NCI-H2171 (cell line): ENCODE measurements around the gene DNMT3A.

Experiments
- DNase-seq: peaks from one replicate; lab custom pipeline; 2025; lab: John Stamatoyannopoulos, UW

Gene DNMT3A

DNA sequence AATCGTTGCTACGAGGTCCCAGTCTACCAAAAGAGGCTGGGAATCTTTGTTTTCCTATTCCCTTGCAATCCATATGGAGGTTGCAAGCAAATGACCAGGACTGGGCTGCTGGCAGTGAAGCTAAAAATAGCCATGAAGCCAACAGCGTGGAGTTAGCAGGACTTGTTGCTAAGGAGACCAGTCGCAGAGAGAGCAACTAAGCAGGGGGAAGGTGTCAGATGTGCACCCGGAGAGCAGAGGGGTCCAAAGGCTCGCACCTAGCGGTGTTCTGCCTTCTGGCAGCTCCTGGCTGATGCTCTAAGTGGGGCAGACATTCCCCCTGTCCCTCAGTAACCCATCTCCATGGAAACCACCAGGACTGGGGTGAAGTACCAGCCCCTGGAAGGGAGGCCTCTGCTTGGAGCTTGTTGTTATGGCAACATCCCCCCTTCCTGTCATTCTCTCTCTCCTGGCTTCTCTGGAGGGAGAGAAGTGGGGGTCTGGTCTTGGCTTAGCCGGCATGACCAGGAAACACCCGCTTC lies 84.6 kb downstream of the DNMT3A start:
- no peak for DNase-seq

DNA sequence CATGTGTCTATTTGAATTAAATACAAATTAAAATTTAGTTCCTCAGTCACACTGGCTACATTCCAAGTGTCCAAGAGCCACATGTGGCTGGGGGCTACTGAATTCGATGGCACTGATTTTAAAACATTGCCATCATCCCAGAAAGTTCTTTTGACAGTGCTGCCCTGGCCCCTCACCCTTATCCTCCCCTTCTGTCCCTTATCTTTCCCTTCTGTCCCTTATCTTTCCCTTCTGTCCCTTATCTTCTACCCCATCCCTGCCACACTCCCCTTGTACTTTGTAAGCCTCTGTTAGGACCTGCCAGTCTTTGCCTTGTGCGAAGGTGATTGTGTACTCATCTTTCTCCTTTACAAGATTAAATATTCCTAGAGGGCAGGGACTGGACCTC lies 85.2 kb downstream of the DNMT3A start:
- no peak for DNase-seq

DNA sequence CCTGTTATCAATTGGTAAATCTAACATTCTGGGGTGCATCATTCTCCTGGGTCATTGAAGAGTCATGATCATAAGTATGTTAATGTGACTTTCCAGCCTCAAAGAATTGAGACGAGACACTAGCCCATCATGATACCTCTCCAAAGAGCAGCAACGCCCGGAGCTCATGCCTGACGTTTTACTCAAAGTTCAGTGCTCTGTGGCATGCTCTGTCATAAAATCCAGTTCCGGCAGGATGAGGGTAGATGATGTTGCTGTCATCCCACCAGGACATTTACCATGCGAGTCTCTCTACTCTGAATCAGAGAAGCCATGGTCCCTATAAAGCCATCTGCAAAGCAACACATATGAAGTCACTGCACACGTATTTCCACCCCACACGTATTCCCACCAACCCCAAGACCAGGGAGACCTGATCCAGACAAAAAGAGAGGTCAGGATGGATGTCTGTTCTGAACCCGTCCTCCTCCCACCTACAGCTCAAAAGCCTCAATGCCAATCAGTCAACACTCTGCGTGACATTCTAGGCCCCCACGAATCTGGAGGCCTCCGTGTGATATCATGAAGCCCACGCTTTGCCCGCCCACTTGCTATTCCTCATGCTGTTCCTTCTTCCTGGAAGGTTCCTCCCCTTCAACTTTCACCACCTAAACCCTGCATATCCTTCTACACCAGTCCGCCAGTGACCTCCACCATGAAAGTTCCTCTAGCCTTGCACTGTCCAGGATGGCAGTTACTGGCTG lies 85.8 kb downstream of the DNMT3A start:
- DNase-seq: no peak

DNA sequence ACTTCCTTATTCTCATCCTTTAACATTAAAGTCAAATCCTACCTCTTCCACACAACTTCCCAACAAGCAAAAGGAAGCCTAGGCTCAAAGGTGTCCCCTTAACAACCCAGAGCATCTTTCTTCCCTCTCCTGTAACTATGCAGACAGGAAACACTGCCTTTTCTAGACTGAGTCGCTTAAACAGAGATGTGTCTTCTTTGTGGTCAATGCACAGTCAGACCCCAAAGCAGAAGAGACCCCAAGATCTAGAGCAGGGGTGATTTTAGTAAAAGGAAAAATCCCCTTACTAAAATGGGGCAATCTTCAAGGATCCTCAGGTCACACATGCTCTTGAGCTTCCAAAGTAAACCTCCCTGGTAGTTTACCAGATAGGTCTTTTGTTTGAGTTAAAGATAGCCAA lies 86.8 kb downstream of the DNMT3A start:
- no peak for DNase-seq

DNA sequence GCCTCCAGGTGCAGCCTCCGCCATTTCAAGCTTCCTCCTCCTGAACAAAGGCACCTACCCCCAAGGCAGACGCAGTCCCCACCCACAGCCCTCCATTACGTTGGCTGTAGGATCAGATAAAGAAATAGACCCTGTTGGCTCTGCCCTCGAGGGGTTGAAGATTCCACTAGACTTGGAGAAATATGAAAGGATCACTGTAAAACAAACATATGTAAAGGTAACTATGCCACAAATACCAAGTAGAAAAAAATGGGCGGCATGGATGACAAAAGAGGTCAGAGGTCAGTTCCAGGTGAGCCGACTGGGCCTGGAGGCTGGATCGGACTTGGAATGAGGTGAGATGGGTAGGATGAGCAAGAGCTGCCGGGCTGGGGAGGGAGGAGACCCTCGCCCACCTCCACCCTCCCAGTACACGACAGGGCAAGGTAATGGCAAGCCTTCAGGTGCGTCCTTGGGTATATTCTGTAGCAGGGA lies 88.5 kb downstream of the DNMT3A start:
- DNase-seq: no peak

DNA sequence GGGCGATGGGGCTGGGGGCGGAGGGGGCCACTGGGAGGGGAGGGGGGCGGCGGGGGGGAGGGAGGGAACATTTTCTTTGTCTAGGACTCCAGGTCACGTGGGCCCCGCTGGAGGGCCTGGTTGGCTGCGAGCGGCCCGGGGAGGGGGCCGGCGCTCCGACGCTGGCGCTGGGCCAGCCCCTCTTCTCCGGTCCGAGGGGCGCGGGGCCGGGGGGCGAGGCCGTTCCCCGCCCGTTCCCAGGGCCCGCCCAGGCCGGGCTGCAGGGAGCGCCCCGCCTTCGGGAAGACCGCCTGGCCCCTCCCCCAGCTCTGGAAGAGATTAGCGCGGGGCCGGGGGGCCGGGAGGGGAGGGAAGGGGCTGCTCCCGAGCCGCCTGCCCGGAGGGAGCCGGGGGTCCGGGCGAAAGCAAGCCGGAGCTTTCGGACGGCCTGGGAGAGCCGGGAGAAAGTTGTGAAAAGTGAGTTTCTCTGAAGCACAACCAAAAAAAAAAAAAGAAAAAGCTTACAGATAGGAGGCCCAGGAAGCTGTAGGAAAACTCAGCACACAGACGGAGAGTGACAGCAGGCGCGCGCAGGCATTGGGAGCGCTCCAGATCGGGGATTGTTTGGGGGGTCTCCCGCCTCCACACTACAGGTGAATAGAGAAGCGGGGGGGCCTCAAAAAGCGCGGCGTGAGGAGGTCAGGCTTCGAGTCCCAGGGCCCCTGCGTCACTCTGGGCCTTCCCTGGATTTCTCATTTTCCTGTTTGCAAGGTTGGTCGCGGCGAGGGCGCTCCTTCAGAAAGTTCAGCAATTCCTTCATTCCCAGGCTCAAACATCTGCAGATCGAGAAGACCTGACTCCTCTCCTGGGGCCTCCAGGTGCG lies 89.2 kb downstream of the DNMT3A start:
- peak; percentile 98 for DNase-seq

DNA sequence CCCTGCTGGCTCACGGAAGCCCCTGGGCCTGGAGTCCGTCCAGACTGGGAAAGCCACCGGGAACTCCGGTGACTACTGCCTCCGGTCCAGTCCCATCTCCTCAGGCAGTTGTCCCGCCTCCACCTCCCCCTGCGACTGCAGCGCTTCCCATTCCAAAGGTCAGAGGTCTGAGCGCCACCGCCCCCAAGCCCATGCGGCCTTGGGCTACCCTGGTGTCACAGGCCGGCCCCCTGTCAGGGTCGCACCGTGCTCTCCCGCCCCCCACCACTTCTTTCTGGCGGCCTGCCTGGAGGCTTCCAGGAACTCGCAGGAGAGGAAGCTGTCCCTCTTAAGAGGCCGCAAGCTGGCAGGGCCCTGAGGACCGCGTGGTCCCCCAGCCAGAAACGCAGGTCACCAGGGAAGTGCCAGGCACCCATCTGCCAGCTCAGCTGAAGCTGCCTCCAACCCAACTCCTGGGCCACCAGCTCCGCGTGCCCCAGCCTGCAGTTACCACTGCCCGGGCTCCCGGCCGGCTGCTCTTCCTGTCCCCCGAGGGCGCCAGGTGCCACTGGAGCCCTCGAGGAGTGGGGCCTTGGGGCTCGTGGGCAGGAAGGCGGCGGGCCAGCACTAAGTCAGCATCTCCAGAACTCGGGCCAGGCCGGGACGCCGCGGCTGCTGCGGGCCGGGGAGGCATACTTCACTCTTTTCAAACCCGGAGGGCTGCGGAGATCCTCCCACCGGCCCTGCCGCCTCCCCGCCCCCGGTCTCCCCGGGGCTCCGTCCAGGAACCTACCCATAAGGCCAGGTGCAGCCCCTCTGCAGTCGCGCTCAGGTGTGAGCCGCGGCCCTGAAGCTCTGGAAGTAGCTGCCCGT lies 90.1 kb downstream of the DNMT3A start:
- DNase-seq: peak; percentile 69

DNA sequence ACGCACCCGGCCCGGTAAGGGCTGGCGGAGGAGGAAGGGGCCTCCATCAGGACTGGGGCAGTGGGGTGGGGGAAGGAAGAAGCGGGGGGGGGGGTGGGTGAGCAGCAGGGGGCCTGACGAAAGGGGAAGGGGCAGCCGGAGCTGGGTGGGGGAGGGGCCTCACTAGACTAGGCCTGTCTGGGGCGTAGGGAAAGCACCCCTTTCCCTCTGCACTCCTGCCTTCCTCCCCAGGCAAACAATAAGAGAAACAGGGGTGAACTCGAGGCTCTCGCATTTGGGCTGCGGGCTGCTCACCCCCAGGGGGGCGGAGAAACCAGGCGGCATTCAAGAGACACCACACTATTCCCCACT lies 90.7 kb downstream of the DNMT3A start:
- peak; percentile 23 for DNase-seq

DNA sequence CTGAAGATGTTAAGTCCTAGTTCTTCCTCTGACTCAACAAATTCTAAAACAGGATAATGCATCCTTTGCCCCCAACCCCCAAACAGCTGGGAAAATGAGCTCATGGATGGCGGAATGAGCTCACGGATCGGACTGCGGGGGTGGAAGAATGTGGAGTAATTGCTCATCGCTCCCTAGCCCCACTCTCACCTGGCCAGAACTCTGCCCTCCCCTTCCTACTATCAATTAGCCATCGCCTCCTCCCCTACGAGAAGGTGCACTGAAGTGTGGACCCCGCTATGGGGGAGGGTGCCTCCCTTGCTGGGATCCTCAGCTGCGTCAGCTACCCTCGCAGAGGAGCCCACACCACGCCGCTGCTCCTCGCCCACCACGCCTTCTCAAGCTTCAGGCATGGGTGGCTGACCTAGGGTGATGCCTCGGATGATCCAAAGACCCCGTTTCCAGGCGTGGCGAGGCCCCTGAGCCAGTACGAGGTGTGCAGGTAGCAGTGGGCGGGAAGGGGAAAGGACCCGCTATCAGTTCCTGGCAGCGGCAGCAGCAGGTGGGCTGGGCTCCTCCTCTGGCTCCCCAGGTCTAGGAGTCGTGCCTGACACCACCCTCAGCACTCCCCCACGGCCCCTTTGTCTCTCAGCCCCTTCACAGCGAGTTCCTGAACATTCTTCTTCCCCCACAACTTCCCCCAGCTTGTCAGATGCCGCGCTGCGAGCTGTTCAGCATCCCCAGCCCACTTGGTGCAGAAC lies 91.2 kb downstream of the DNMT3A start:
- DNase-seq: no peak

DNA sequence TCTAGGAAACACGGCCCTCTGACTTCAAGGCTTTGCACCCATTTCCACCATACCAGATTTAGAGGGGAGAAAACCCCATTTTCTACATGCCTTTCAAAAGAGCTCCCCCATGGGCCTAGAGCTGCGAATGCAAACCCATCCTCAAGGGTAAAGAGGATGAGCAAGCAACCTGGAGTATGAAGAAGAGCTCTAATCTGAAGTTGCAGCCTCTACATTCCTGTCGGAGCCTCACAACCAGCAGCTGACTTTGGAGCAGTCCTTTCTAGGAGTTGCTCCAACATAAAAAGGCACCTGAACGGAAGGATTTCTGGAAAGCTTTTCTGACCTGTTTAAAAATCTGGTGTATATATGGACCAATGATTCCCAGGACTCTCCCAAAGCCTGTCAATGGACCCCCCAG lies 91.9 kb downstream of the DNMT3A start:
- DNase-seq: no peak

DNA sequence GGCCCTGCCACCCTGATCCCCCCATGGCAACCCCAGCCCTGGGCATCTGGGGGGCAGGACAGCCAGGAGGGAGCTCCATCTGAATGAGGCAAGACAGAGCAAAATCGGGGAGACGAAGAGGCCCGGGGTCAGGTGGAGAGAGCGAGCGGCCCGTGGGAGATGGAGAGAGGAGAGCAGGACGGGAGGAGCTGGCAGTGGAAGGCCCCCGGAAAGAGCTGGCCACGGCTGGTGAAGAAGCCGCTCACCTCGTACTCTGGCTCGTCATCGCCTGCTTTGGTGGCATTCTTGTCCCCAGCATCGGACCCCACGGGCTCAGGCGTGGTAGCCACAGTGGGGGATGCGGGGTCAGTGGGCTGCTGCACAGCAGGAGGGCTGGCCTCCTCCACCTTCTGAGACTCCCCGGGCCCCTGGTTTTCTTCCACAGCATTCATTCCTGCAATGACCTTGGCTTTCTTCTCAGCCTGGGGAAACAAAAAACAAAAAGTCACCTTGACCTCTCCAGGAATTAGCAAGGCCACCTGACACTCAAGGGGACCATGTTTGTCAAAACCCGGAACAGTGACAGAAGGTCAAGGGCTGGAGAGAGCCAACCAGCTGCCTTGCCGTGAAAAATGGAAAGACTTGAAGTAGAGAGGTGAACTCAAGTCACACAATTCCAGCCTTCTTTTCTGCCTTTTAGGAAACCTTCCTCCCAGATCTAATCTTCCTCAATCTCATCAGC lies 93.8 kb downstream of the DNMT3A start:
- DNase-seq: no peak

DNA sequence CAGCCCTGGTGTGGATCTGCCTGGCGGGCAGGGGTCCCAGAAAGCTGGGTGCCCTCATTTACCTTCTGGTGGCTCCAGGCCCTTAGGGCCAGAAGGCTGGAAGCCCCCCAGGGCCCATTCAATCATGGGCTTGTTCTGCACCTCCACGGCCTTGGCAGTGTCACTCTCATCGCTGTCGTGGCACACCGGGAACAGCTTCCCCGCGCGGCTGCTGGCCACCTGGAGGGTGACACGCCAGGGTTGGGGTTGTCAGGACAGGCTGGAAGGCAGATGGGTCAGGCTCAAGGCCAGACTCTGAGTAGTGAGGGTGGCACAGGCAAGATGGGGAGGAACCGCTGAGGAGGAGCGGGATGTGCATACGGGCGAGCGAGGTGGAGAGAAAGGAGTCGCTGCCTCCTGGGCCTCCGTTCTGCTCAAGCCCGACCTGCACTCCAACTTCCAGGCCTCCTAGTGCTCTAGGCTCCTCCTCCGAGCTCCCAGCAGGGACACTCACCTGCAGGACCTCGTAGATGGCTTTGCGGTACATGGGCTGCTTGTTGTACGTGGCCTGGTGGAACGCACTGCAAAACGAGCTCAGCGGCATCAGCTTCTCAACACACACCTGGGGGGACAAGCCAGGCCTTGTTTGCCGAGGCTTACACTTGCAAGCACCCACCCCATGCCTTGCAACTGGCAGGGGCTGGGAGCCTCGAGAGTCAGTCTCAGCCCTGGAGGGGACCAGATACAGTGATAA lies 95.0 kb downstream of the DNMT3A start:
- DNase-seq: no peak

DNA sequence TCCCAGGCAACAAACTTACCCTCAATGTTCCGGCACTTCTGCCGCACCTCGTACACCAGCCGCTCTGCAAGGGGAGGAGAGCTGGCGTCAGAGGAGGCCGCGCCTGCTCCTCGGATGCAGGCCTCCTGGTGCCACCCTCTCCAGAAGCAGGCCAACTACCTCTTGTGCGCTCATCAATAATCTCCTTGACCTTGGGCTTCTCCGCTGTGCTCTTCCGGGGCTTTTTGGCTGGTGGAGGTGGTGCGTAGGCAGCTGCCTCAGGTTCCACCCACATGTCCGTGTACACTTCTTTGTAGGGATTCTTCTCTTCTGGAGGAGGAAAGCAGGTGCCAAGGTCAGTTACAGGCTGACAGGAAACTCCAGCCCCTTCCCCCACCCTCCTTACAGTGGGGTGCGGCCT lies 95.7 kb downstream of the DNMT3A start:
- no peak for DNase-seq

DNA sequence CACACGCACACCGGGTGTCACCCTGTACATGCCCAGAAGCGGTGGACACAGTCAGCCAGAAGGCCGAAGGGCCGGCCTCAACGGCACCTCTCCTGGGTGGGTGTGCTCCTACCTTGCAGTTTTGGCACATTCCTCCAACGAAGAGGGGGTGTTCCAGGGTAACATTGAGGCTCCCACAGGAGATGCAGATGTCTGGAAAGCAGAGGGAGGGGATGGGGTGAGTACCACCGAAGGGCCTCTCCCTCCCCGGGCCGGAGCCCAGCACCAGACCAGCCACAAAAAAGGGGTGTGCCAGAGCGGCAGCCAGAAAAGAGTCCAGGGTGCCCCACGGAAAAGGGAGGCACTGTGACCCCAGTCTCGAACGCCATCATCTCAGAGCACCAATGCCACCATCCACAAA lies 96.6 kb downstream of the DNMT3A start:
- DNase-seq: no peak

DNA sequence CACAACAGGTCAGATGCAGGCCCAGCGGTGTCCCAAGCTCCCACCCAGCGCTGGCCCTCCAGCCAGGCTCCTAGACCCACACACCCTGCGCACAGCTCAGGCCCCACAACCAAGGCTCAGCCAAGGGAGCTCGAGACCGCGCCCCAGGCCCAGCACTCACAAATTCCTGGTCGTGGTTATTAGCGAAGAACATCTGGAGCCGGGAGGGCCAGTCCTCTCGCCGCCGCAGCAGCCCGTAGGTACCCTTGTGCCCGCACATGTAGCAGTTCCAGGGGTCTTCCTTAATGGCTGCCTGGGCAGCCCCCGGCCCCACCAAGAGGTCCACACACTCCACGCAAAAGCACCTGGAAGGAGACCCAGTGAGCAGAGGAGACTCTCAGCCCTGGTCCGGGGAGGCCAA lies 97.7 kb downstream of the DNMT3A start:
- DNase-seq: no peak

DNA sequence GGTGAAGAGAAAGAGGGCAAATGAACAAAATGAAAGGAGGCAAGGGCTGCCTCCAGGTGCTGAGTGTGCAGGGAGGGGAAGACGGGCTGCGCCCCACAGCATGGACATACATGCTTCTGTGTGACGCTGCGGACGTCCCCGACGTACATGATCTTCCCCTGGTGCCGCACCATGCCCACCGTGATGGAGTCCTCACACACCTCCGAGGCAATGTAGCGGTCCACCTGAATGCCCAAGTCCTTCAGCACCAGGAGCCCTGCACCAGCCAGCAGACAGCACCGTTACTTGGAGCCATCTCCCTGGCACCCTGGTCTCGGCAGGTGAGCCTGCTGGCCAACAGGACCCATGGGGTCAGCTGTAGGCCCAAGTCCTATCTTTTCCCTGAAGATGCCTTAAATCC lies 100.3 kb downstream of the DNMT3A start:
- DNase-seq: no peak

DNA sequence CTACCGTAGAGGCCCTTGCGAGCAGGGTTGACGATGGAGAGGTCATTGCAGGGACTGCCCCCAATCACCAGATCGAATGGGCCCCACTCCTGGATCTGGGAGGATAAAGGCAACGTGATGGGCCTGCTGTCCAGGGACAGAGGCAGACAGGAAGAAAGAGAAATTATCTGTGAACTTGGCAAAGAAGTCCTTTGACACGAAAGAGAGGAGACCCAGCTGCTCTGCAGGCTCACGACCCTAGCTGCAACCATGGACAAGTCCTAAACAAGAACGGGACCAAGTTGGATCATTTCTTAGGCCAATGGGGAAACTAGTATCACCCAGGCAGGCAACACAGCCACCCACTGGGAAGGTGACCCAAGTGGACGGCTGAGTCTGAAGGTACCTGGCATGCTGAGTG lies 101.1 kb downstream of the DNMT3A start:
- no peak for DNase-seq

DNA sequence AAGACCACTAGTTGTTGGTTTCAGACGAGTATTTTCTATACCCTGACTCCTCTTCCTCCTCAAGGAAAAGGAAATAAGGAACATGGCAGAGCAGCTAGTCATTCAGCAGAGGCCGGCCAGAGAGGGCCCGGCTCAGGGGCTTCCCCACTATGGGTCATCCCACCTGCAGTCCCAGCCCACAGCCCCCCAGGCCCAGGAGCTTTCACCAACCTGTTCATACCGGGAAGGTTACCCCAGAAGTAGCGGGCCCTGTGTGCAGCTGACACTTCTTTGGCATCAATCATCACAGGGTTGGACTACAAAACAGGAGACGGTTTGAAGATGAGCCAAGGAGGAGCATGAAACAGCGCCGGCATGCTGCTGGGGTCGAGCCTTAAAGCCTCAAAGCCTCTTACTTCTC lies 102.8 kb downstream of the DNMT3A start:
- no peak for DNase-seq

DNA sequence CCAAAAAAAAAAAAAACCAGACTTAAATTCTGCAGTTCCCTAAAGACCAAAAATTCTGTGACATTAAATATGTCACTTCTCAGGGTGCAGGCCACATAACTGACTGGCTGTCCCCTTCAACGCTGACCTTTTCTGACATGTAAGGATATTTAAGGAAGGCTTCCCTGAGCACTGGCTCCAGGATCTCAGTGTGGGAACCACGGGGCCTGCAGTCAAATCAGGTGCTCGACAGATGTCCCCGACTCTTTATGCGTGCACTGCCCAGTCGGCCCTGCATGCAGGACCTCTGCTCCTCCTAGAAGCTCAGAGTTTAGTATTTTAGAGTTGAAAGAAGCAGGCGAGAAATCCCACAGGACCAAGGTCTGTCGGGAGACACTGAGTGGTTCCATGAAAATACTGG lies 104.0 kb downstream of the DNMT3A start:
- DNase-seq: no peak

DNA sequence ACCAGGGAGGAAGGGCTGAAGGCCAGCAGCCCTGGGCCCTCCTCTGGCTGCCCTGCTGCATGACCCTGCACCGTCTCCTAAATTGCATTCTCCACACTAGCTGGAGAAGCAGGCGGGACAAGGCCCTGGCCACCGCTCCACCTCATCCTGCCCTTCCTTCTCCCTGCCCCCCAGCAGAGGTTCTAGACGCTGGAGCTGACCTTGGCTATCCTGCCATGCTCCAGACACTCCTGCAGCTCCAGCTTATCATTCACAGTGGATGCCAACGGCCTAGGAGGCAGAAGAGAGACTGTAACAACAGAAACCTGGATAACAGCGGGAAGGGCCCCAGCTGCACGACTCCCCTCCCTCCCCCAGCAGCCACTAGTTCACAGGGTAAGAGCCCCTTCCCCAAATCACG lies 105.0 kb downstream of the DNMT3A start:
- no peak for DNase-seq
